Neuronal stem cell (in vitro differentiated cells): Measurements from ENCODE around the gene FRAT1.

Experiments used
- DNase-seq: peaks from one replicate; pipeline ENCODE4 v3.0.0-alpha.2; 2013; ENCODE audit warnings: low spot score
- H2AFZ ChIP-seq: one replicate; pipeline ENCODE4 v1.6.1; 2013; ENCODE audit warnings: mild to moderate bottlenecking, low read length, inconsistent platforms
- H2AK5ac ChIP-seq: 2 replicates; pipeline ENCODE4 v1.6.1; 2013; ENCODE audit warnings: low read depth, mild to moderate bottlenecking, inconsistent platforms, low read length, moderate library complexity, mixed read lengths
- H2BK120ac ChIP-seq: 2 replicates; pipeline ENCODE4 v1.6.1; 2013; ENCODE audit warnings: low read depth, mild to moderate bottlenecking, inconsistent platforms, low read length, moderate library complexity, mixed read lengths
- H2BK12ac ChIP-seq: one replicate; pipeline ENCODE4 v1.6.1; 2013; ENCODE audit warnings: low read length, inconsistent platforms
- H2BK15ac ChIP-seq: 2 replicates; pipeline ENCODE4 v1.6.1; 2013; ENCODE audit warnings: mild to moderate bottlenecking, low read length, inconsistent platforms, mixed read lengths
- H2BK5ac ChIP-seq: one replicate; pipeline ENCODE4 v1.6.1; 2013; ENCODE audit warnings: inconsistent platforms, mild to moderate bottlenecking, low read length, moderate library complexity
- H3K14ac ChIP-seq: one replicate; pipeline ENCODE4 v1.6.1; 2013; ENCODE audit warnings: low read length, inconsistent platforms
- H3K18ac ChIP-seq: 2 replicates; pipeline ENCODE4 v1.6.1; 2013; ENCODE audit warnings: low read length, inconsistent platforms
- H3K23ac ChIP-seq: 2 replicates; pipeline ENCODE4 v1.6.1; 2013; ENCODE audit warnings: low read depth, mild to moderate bottlenecking, mixed read lengths, low read length, inconsistent platforms; ENCODE audit not compliant: poor library complexity
- H3K27ac ChIP-seq: replicated peaks from 3 replicates; pipeline ENCODE4 v1.5.1; 2013; ENCODE audit warnings: low read length, inconsistent platforms
- H3K27me3 ChIP-seq, 3 experiments: 2 replicates each; pipeline ENCODE4 v1.6.1; 2013; ENCODE audit warnings: low read length in 3 of 3, mild to moderate bottlenecking in 2 of 3, inconsistent platforms in 1 of 3, low read depth in 1 of 3, mixed read lengths in 1 of 3, moderate library complexity in 1 of 3; ENCODE audit not compliant: control insufficient read depth in 3 of 3, insufficient read depth in 3 of 3
- H3K36me3 ChIP-seq, 2 donors: replicated peaks in 1 of 2; 2 replicates each; pipeline ENCODE4 v1.6.1; 2013; ENCODE audit warnings: low read length in 2 of 2; ENCODE audit not compliant: control insufficient read depth in 2 of 2, insufficient read depth in 2 of 2
- H3K4ac ChIP-seq: 2 replicates; pipeline ENCODE4 v1.6.1; 2013; ENCODE audit warnings: inconsistent platforms, mild to moderate bottlenecking, low read length, moderate library complexity
- H3K4me1 ChIP-seq, 2 donors: 1 replicate in 1 of 2; 2 replicates in 1 of 2; pipeline ENCODE4 v1.6.1; 2013; ENCODE audit warnings: low read length in 2 of 2, low read depth in 1 of 2; ENCODE audit not compliant: control insufficient read depth in 2 of 2, insufficient read depth in 1 of 2
- H3K4me2 ChIP-seq: one replicate; pipeline ENCODE4 v1.6.1; 2013; ENCODE audit warnings: mild to moderate bottlenecking, low read length, inconsistent platforms; ENCODE audit not compliant: insufficient read depth, poor library complexity, severe bottlenecking
- H3K4me3 ChIP-seq, 2 donors: 2 replicates each; pipeline ENCODE4 v1.5.1; 2013; ENCODE audit warnings: low read length in 2 of 2, mild to moderate bottlenecking in 2 of 2, inconsistent platforms in 1 of 2, moderate library complexity in 1 of 2
- H3K79me1 ChIP-seq: one replicate; pipeline ENCODE4 v1.6.1; 2013; ENCODE audit warnings: low read depth, mild to moderate bottlenecking, inconsistent platforms, low read length, moderate library complexity
- H3K9ac ChIP-seq: one replicate; pipeline ENCODE4 v1.6.1; 2013; ENCODE audit warnings: mild to moderate bottlenecking, low read depth, low read length, inconsistent platforms; ENCODE audit not compliant: poor library complexity
- H3K9me3 ChIP-seq, 2 donors: replicated peaks in 1 of 2; 2 replicates each; pipeline versions ENCODE3 to v1.6.1; 2013; ENCODE audit warnings: low read length in 2 of 2, mild to moderate bottlenecking in 2 of 2, inconsistent platforms in 1 of 2, low read depth in 1 of 2, mixed read lengths in 1 of 2, moderate library complexity in 1 of 2; ENCODE audit not compliant: control insufficient read depth in 2 of 2, insufficient read depth in 1 of 2
- H4K8ac ChIP-seq: one replicate; pipeline ENCODE4 v1.6.1; 2013; ENCODE audit warnings: low read depth, mild to moderate bottlenecking, inconsistent platforms, low read length, moderate library complexity
- H4K91ac ChIP-seq: one replicate; pipeline ENCODE4 v1.6.1; 2013; ENCODE audit warnings: low read length, low read depth, mild to moderate bottlenecking, inconsistent platforms; ENCODE audit not compliant: poor library complexity
- WGBS, 2 donors: extraction: QIAGEN DNeasy Blood & Tissue Kit; methylation state at CpG; one replicate each; pipeline ENCODE4 v1.1.7; 2013; ENCODE audit warnings: missing lambda C conversion rate in 2 of 2, mixed read lengths in 1 of 2; ENCODE audit not compliant: insufficient read length in 2 of 2, insufficient replicate concordance in 1 of 2; ENCODE audit errors: extremely low coverage in 2 of 2; 5-methylcytosine and 5-hydroxymethylcytosine counted together

The FRAT1 gene

DNA sequence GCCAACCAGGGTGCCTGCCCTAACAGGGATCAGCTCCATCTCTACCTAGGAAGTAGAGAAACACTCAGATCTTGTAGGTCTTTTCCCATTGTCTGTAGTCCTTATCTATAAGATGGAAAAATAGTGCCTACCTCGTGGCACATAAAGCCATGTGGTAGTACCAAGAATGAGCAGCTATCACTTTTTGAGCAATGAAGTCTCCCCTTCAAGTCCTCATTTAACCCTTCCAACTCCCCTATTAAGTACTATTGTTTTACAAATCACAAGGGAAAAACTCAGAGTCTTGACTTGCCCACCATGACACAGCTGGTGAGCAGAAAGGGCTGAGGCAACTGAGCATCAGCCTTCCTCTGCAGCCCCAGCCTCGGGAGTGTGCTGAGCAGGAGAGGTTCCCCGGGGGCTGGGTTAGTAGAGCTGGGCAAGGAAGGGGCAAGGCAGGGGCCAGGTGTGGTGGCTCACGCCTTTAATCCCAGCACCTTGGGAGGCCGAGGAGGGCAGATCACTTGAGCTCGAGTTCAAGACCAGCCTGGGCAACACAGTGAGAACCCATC, 12.2 kb downstream of the FRAT1 start:
- Histone ChIP-seq H4K91ac (no peak overlapping the region), H3K4me1 (peaks cover 11 to 14% of the 10 kb centered on the region in 2 donors), H3K4ac (no peak overlapping the region), H2BK15ac (no peak overlapping the region), H3K23ac (no peak overlapping the region), H2BK5ac (no peak overlapping the region), H3K9me3 (no peaks in the 10 kb centered on the region), H3K79me1 (no peaks in the 10 kb centered on the region), H3K27ac (no peak overlapping the region), H2AK5ac (no peak overlapping the region), H4K8ac (no peak overlapping the region), H3K14ac (no peak overlapping the region), H3K27me3 (peaks cover 0 to 24% (median 5%) of the 10 kb centered on the region in 3 experiments), H3K4me2 (no peak overlapping the region), H2AFZ (no peak overlapping the region), H3K36me3 (peaks cover 0 to 9% of the 10 kb centered on the region in 2 donors), H3K18ac (no peak overlapping the region), H2BK12ac (no peak overlapping the region), H2BK120ac (no peak overlapping the region), H3K9ac (no peak overlapping the region), H3K4me3 (no peak overlapping the region)
- no CpG with 5 or more reads among the region's 6 CpGs for WGBS, 2 donors
- DNase-seq: no peak

GRCh38 chr10:97332591-97333350, 13.7 kb downstream of the FRAT1 start:
- no peak overlapping the region for H3K14ac ChIP-seq
- peak overlapping the region; percentile 89 for H3K4me2 ChIP-seq
- H2AK5ac ChIP-seq: no peak overlapping the region
- no peaks in the 10 kb centered on the region for H3K9me3 ChIP-seq
- no peak overlapping the region for H3K27ac ChIP-seq
- no peaks in the 10 kb centered on the region for H3K79me1 ChIP-seq
- peak overlapping the region; percentile 87 for H2AFZ ChIP-seq
- no peak overlapping the region for H2BK120ac ChIP-seq
- no peak overlapping the region for H4K8ac ChIP-seq
- no peak overlapping the region for H2BK15ac ChIP-seq
- no peak overlapping the region for H3K9ac ChIP-seq
- H3K23ac ChIP-seq: no peak overlapping the region
- H3K4me1 ChIP-seq: peaks cover 18 to 27% of the 10 kb centered on the region in 2 donors
- no peak overlapping the region for H3K18ac ChIP-seq
- peaks cover 0 to 24% (median 8%) of the 10 kb centered on the region in 3 experiments for H3K27me3 ChIP-seq
- H3K4me3 ChIP-seq: peak overlapping the region in 1 of 2 donors; percentile 84
- H2BK5ac ChIP-seq: no peak overlapping the region
- no peak overlapping the region for H4K91ac ChIP-seq
- no CpG with 5 or more reads among the region's 18 CpGs for WGBS, 2 donors
- H3K36me3 ChIP-seq: peaks cover 0 to 9% of the 10 kb centered on the region in 2 donors
- H2BK12ac ChIP-seq: no peak overlapping the region
- no peak overlapping the region for H3K4ac ChIP-seq
- peak; percentile 33 for DNase-seq

DNA sequence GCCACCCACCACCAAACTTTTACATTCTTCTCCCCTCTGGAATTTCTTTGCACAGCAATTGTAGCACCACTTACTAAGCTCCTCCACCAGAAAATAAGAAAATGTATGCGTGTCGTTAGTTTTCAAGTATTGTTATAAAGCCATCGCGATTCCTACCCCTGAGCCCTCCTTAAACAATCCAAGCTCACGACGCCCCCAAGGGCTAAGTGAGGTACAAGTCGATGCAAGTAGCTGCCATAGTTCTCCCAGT, 14.2 kb downstream of the FRAT1 start:
- H3K4me2 ChIP-seq: peak overlapping the region; percentile 89
- H3K9ac ChIP-seq: no peak overlapping the region
- peaks cover 0 to 9% of the 10 kb centered on the region in 2 donors for H3K36me3 ChIP-seq
- H2AFZ ChIP-seq: peak overlapping the region; percentile 87
- DNase-seq: no peak
- no peak overlapping the region for H3K27ac ChIP-seq
- peaks cover 0 to 27% (median 8%) of the 10 kb centered on the region in 3 experiments for H3K27me3 ChIP-seq
- H4K91ac ChIP-seq: no peak overlapping the region
- WGBS, 2 donors: no CpG with 5 or more reads among the region's 7 CpGs
- peak overlapping the region; percentile 84 to 91 for H3K4me3 ChIP-seq
- H4K8ac ChIP-seq: no peak overlapping the region
- H3K4ac ChIP-seq: no peak overlapping the region
- H3K18ac ChIP-seq: no peak overlapping the region
- no peaks in the 10 kb centered on the region for H3K9me3 ChIP-seq
- no peak overlapping the region for H2BK12ac ChIP-seq
- H3K4me1 ChIP-seq: peaks cover 20 to 32% of the 10 kb centered on the region in 2 donors
- H3K79me1 ChIP-seq: no peaks in the 10 kb centered on the region
- no peak overlapping the region for H2BK5ac ChIP-seq
- H3K23ac ChIP-seq: no peak overlapping the region
- H3K14ac ChIP-seq: no peak overlapping the region
- no peak overlapping the region for H2AK5ac ChIP-seq
- H2BK120ac ChIP-seq: no peak overlapping the region
- no peak overlapping the region for H2BK15ac ChIP-seq

DNA sequence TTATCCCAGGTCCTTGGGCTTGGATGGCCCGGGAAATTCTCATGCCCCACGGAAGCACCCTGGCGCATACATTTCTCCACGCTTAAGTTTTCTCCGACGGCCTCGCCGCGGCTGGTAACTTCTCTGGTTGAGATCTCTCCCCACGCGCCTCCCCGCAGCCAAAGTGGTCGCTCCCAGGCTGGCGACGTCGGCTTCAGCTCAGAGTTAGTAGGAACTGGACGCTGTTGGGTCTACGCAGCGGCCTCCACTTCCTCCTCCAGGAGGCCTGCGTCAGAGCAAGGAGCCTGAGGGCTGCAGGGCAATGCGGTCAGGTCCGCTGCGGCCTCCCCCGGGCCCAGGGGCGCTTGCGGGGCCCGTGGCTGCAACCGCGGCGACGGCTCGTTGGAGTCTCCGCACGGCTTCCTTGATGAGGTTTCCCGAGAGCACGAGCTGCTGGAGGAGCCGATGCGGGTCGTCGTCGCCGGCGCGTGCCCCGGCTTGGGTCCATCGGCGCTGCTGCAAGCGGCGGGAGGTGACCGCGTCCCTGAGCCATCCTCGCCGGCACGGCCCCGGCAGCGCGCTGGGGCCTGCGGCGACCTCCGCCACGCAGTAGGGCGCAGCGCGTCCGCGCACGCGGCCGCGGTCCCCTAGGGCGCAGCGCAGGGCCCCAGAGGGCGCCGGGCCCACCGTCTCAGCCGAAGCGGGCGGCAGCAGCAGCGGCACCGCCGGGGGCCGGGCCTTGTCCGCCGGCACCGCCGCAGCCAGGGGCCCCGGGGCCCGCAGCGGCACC, 14.7 kb downstream of the FRAT1 start:
- Histone ChIP-seq H2BK15ac (peak overlapping the region; percentile 35), H3K4ac (no peak overlapping the region), H3K27ac (no peak overlapping the region), H2AK5ac (no peak overlapping the region), H4K8ac (no peak overlapping the region), H3K14ac (peak overlapping the region; percentile 72), H2AFZ (peak overlapping the region; percentile 100), H2BK5ac (no peak overlapping the region), H3K36me3 (peaks cover 0 to 9% of the 10 kb centered on the region in 2 donors), H3K9me3 (no peaks in the 10 kb centered on the region), H3K4me3 (peak overlapping the region; percentile 84 to 91), H3K23ac (peak overlapping the region; percentile 98), H3K18ac (peak overlapping the region; percentile 29), H2BK120ac (peak overlapping the region; percentile 73), H2BK12ac (no peak overlapping the region), H3K4me1 (peaks cover 20 to 32% of the 10 kb centered on the region in 2 donors), H3K4me2 (peak overlapping the region; percentile 89), H3K9ac (peak overlapping the region; percentile 81), H4K91ac (no peak overlapping the region), H3K27me3 (peaks cover 0 to 29% (median 8%) of the 10 kb centered on the region in 3 experiments), H3K79me1 (no peaks in the 10 kb centered on the region)
- no CpG with 5 or more reads among the region's 89 CpGs for whole genome bisulfite sequencing, 2 donors
- no peak for DNase-seq
